ENCODE data around the gene CD300LF. TPM values are rescaled to one million over a fixed set of nuclear protein-coding genes. Genes with fewer than 3 reads are reported as not detected.

CD300LF gene
- total and polyA plus RNA-seq, 2 experiments from 2014 or later = not detected

GRCh38 chr17:74646231-74646630 is 66.5 kb downstream of the CD300LF start:
- Histone ChIP-seq H3K27me3 (ENCODE audit: insufficient read depth) (no peaks in the 10 kb centered on the region), H3K27ac (ENCODE audit: low read depth) (no peak overlapping the region), H3K4me3 (no peak overlapping the region), H2AFZ (no peak overlapping the region; the same call in 1 of the 2 replicates), H3K4me1 (ENCODE audit: insufficient read depth) (peaks cover 4% of the 10 kb centered on the region; the same call in 1 of the 2 replicates), H3K9me2 (ENCODE audit: insufficient read depth) (no peaks in the 10 kb centered on the region), H4K20me1 (replicated peaks; ENCODE audit: insufficient read depth) (no peaks in the 10 kb centered on the region), H3K4me2 (no peak overlapping the region), H3K36me3 (ENCODE audit: insufficient read depth) (no peaks in the 10 kb centered on the region), H3K79me2 (replicated peaks; ENCODE audit: insufficient read depth) (no peaks in the 10 kb centered on the region), H3F3A (replicated peaks; ENCODE audit: low read depth) (no peaks in the 10 kb centered on the region)
- TF ChIP-seq ZNF462 (CRISPR knock-in tag; IDR thresholded peaks at IDR 0.05) (no peak), EZH2 (IDR thresholded peaks at IDR 0.05; ENCODE audit: low read depth, unreplicated experiment) (no peak), CREB1 (CRISPR knock-in tag; IDR thresholded peaks at IDR 0.05; ENCODE audit: low read depth) (no peak), CTCF (conservative IDR thresholded peaks at IDR 0.05; ENCODE audit: low read depth in 2 of 2) (peak; percentile 65 to 66)
- ATAC-seq (peak; percentile 61; the same call in 2 of the 3 replicates), DNase-seq (ENCODE audit: low spot score) (peak; percentile 68)
- Mint-ChIP-seq H3K27ac (no peak overlapping the region), H3K4me1 (peaks cover 18% of the 10 kb centered on the region), H3K27me3 (ENCODE audit: insufficient read depth, low read depth, poor library complexity) (peaks cover 6% of the 10 kb centered on the region), H3K4me3 (no peak overlapping the region), H3K9me3 (no peaks in the 10 kb centered on the region), H3K36me3 (ENCODE audit: low read depth) (no peaks in the 10 kb centered on the region)

Data from GM23338 (cell line).